NCI-H1092 treated with DMSO at 0.1 percent for 48 hours (cell line): ENCODE measurements around the gene ITPA.
"Not testable (repeated sequence)": the region's sequence is repeated elsewhere in the genome, so short reads cannot be mapped to it uniquely, and the experiment has no call there.

Source experiments
- DNase-seq: peaks from one replicate; lab custom pipeline; 2025; lab: John Stamatoyannopoulos, UW

ITPA gene

DNA sequence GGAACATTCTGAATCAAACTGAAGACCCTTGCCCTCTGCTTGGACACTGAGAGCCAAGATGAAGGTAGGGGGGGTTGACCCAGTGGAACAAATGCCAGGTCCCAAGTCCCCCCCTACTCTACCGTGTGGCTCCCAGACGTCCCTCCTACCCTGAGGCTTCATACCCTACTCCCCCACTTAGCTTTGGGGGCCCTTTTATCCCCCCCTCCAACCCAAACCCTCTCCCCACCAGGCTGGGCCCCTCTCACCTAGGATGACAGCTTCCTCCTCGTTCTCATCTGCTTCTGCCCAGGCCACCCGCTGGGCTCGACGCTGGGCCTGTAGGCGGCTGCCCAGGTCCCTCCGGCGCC is 6.4 kb upstream of the ITPA start:
- DNase-seq = no peak

DNA sequence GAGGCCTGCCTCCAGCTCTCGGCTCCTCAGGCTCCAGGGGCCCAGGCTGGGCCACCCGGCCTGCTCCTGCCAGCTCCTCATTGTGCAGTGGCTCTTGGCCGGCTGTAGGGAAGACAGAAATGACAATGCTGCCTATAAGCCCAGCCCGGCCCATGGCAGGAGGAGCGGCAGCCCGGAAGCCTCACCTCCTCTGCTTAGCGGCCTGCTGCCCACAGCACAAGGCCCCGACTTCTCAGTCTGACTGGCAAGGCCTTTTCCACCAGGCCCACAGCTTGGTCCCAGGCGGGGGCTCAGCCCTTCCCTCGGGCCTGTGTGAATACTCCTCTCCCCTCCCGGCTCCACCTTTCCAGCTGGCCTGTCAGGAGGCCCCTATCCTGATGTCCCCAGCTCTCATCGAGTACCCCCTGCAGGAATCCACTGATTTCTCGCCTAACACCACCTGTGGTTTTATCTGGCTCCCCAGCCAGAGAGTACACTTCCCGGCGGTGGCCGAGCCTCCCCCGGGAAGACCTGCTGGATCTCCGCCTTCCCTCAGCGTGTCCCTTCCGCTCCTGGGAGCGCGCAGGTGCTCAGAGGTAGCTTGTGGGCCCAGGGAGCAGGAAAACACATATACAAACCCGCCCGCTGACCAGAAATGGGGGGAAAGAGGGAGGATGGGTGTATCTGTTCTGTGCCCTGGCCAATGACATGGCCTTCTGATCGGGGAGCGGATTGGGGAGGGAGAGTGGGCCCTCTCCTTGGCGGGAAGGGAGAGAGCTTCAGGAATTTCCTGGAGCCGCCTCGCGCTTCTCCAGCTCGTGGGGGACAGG is 5.8 kb upstream of the ITPA start:
- peak; percentile 66 for DNase-seq

DNA sequence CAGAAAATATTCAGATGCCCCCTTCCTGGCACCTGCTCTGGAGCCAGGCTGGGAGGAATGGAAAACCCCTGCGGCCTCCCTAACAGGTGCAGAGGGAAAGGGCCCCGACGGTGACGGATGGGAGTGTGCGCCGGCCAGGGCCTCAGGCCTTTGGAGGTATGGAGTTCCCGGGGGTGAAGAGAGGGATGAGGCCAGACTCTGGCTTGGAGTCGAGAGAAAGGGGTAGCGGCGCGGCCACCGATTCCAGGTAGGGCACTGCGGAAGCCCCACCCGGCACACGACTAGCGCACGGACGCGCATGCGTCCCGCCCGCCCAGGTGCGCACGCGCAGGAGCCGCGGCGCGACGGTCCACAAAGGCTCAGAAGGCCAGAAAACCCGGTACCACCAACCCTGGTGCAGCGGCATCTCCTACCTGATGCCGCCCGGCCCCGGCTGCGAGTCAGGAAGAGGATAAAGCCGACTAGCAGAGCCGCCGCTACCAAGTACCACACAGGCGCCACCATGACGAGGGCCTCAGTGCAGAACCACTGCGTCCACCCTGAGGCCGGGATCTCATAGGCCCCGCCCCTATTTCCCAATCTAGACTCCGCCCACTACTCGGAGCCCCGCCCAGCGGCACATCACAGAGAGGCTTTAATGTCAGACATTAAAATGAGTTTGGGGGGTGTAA is 5.0 kb upstream of the ITPA start, which contains the start of gene DDRGK1:
Gene DDRGK1 (minus strand): TSS at position 559 of the 671 bp plus-strand sequence. CDS start 55 bp downstream, at position 504.
- DNase-seq = peak; percentile 92

DNA sequence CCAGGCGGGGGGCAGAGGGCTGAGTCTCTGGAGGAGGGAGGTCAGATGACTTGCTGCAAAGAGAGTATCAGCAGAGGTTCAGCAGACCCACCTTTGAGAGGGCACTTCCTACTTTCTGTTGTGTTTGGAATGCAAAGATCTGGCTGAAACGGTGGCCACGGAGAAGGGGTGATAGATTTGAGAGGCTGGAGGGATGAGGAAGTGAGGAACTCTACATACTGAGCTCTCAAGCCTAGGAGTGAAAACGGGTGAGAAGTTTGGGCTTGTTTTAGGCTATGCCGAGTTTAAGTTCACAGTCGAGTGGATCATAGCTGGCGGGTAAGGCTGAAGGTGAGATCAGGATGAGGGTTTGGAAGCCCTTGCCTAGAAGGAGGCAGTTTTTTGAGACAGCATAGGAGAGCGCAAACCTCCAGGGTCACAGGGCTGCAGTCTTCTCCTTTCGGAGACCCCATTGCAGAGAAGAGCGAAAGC is 477 bp upstream of the ITPA start:
- no peak for DNase-seq

DNA sequence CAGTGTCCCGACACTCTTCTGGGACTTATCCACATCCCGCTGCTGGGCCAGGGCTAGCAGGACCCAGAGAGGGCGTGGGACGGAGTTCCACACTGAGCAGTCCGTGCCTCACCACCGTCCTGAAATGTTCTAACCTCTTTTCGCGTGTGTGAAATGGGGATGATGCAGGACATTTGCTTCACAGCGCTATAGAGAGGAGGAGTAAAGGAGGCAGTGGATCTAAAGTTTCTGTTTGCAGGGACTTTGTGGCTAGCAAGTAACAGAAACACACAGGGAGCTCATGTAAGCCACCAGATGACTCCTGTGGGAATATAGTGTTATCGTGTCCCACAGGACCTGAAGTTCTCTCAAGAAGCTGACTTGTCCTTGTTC is 634 bp downstream of the ITPA start:
- no peak for DNase-seq

DNA sequence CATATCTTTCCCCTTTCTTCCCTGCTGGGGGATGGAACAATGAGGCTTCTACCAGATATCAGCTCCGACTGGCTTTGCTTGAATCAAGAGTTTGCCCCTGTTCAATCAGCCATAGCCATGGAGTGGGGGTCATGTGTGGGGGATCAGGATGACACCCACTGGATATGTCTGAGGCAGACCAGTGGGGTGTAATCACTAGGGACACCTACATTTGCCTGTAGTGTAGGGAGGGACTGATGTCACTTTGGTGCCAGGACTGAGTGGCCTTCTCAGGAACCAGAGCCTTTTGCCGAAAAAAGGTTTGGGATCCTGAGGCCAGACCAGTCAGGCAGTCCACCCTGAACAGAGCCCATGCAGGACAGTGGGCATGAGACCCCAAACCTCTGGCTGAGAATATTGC is 1.0 kb downstream of the ITPA start:
- no peak for DNase-seq

DNA sequence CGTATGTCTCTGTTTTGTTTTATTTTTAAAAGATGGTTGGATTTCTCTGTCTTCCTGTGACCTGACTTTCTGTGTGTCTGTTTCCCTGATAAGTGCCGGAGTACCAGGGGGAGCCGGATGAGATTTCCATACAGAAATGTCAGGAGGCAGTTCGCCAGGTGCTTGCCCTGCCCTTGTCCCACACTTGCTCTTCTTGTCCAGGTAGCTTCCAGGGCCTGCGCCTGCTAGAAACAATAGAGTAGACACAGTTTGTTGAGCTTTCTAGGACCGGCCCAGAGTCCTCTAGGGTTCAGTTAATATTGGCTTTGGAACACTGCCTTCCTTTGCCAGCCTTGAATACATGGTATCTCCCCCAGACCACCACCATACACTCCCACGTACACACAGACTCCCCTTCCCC is 3.9 kb downstream of the ITPA start:
- DNase-seq = no peak

DNA sequence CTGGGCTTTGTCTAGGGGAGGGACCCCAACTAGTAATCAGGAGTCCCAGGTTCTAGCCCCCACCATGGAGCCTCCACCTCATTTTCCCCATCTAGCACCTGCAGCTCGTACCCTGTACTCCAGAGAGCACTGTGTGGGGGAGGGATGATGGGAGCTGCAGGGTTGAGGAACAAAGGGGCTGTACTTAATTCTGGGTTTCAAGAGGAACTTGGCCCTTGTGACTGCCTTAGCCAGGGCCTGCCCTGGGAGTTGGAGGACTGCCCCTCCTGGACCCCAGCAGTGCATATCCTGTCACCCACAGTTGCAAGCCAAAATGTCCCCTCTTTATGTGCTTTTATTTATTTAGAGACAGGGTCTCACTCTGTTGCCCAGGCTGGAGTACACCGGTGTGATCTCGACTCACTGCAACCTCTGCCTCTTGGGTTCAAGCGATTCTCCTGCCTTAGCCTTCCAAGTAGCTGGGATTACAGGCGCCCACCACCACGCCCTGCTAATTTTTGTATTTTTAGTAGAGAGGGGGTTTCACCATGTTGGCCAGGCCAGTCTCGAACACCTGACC is 6.1 kb downstream of the ITPA start:
- DNase-seq = not testable (repeated sequence)

DNA sequence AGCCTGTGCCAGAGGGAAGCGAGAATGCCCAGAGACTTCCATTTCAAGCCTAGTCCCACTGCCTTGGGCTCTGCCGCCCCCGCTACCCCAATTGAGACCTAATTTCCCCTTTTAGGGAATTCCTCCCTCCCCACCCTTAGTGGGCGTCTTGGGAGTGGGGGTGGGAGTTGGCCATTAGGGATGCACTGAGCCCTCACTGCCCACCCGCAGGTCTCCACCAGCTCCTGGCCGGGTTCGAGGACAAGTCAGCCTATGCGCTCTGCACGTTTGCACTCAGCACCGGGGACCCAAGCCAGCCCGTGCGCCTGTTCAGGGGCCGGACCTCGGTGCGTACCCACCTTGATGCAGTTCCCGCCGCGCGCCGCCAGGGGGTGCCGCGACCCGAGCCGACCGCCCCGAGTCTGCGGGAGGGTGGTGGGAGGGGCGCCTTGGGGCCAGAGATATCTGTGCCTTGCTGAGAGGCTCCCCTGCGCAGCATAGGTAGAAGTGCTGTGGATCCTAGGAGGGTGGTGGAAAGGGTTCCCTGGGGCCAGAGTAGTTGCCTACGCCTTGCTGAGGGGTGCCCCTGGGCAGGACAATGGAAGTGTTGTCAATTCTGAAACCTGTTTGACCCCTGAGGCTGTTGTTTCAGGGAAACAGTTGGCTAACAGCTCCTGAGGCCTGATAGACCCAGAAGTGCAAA is 9.2 kb downstream of the ITPA start:
- DNase-seq = peak; percentile 59

DNA sequence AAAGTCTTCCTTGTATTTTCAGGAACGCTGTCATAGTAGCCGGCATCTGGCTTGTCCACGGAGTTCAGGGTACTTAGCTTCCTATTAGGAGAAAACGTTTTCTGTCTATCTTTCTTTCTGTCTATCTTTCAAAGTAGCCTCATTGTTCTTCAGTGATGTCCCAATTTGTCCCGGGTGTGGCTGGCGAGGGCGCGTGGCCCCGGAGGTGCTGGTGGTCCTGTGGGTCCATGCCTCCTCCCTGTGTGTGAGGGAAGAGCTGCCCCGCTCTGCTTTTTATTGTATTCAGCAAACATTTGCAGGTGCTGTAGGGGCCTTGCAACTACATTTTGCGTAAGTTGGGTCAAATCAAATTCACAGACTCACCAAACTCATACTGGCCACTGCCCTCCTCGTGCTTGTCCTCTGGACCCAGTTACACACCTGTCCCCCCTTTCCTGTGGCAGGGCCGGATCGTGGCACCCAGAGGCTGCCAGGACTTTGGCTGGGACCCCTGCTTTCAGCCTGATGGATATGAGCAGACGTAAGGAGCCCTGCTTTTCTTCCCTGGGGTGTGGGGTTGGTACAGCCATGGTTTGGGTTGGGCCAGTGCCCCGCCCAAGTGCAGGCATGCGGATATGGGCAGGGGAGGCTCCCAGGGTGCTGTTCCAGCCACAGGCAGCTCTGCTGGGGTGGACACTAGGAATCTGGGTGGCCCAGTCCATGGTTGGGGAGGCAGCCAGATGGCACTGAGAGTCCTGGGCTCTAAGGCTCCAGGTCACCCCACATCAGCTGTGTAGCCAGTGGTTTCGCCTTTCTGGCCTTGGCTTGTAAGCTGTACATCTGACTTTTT is 12.3 kb downstream of the ITPA start:
- DNase-seq = peak; percentile 30

DNA sequence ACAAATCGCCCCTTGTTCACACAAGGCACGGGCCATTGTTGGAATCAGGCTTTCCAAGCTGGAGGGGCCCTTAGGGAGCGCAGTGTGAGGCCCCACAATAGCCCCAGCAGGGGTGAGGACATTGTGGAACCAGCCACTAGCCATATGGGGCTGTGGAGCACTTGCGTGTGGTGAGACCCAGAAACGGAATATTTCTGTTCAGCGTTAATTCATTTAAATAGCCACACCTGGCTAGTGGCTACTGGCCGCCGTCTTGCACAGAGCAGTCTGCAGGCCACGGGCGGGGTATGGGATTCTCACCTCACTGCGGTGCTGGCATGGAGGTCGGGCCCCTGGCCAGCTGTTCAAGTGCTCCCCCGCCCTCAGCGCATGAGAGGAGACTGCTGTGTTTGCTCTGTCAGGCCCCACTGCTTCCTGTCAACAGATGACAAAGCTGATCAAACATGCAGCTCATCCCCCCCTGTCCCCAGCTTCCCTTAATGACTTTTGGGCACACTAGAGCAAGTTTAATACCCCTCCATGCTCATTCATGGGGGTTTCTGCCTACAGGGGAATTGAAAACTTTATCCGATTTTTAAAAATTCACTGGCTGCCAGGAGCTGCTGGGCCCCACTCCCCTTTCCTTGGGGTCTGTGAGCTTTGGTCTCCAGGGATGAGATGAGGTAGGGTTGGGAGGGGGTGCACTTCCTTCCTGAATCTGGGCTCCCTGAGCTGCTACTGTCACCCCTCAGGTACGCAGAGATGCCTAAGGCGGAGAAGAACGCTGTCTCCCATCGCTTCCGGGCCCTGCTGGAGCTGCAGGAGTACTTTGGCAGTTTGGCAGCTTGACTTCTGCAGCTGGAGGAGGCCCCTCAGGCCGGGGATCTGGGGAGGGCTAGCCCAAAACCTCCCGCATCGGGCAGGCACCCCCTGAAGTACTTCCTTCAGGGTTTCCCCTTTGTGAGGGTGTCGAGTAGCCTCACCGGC is 13.6 kb downstream of the ITPA start:
- DNase-seq = peak; percentile 98

DNA sequence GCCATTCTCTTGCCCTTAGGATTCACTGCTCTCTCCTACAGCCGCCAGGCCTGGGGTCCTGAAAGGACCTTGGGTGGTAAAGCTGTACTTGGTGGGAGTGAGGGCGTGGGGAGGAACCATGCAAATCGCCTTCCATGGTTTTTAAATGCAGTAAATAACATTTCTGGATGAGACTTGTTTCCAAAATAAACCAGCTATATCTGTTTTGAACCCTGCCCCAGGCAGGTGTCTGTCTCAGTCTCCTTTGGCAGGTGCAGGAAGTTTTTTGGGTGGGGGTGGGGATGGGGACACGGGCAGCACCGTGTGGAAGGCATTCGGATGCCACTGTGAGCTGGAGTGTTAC is 14.3 kb downstream of the ITPA start:
- DNase-seq = no peak

DNA sequence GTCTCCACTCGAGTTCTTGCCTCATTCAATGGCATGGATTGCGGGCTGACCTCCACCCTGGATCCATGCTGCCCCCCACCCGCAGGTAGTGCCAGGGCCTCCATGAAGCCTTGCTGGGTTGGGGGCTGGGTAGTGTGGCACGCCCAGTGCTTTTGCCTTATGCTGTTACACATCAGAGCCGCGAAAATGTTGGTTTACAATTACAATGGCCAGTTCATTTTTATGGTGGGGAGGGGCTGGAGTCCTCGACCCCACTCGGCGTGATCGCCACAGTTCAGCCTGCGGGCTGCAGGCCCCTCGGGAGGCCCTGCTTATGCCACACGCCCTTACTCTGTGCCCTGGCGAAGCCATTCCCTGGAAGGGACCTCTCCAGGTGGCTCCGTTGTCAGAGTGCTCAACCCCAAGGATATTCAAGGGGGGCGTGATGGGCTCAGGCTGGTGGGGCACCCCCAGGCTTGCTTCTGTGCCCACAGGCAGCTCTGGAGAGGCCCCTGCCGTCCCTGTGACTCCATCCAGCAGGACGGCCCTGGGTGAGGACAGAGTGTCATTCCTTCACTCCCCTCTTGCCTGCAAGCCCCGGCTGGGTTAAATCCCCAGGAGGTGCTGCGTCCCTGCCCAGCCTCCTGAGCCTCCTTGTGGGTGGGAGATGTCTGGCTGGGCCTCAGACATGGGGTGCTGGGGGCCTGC is 14.8 kb downstream of the ITPA start:
- no peak for DNase-seq

DNA sequence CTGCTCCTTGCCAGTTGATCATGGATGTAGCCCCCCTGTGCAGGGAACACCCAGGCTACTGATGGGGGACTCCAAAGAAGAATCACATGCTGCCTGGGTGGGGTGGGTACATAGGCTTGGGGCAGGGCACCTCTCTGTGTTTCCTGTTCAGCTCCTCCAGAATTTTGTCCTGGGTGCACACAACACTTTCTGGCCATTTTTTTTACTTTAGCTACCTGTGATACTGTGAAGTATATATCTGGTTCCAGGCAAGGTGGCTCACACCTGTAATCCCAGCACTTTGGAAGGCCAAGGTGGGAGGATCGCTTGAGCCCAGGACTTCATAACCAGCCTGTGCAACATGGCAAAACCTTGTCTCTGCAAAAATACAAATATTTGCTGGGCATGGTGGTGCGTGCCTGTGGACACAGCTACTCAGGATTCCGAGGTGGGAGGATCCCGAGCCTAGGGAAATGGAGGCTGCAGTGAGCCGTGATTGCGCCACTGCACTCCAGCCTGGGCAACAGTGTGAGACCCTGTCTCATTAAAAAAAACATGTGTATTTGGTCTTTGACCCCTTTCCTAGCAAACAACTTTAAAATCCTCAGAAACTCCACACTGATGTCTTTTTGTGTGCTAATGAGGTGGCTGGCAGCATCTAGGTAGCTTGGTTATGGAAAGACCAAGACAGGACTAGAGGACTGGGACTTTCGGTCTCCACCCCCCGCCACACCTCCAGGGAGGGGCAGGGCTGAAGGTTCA is 15.6 kb downstream of the ITPA start:
- DNase-seq = no peak

DNA sequence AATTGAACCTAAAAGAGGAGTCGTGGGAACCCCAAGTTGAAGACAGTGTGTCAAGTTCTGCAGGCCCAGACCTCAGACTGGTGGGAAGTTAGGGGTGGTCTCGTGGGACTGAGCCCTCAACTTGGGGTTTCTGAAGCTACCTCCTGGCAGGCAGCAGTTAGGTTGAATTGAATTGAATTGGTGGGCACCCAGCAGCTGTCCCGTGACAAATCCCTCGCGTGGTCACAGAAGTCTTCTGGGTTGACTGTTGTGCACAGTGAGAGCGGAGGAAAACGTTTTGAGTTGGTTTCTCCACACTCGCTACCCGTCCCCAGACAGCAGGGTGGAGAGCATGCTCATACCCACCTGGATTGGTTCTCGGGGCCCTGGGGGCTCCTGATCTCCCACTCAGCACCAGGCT is 16.8 kb downstream of the ITPA start:
- DNase-seq = no peak

DNA sequence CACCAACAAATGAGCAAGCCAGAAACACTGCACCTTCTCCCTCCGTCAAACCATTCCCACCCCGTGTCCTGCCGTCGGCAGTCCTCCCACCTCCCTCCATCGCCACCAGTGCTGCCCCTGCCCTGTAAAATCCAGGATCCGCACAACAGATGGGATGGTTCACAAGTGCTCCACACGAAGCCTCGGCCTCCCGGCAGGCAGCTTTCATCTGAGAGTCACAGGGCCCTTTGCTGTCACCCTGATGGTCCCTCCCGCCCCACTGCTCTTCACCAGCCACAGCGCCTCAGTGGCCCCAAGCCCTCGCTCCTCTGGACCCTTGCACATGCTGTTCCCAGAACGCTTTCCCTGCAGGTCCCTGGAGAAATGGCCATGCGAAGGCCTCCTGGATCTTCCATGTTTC is 17.6 kb downstream of the ITPA start:
- DNase-seq = no peak

DNA sequence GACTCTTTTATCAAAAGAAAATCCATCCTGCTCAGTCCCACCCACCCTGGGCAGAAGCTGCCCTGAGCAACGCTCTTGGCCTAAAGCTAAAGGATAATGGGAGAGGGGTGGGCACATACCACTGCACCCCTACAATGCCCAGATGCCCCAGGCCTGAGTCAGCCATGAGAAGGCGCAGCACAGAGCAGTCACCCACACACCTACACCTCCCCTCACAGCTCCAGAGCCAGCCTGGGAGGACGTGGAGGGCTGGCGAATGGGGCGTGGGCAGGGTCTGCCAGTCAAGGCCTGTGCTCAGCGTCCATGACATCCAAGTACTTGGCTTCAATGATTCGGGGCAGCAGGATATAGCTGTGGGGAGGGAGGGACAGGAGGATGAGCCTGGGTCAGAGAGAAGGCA is 18.2 kb downstream of the ITPA start:
- no peak for DNase-seq

DNA sequence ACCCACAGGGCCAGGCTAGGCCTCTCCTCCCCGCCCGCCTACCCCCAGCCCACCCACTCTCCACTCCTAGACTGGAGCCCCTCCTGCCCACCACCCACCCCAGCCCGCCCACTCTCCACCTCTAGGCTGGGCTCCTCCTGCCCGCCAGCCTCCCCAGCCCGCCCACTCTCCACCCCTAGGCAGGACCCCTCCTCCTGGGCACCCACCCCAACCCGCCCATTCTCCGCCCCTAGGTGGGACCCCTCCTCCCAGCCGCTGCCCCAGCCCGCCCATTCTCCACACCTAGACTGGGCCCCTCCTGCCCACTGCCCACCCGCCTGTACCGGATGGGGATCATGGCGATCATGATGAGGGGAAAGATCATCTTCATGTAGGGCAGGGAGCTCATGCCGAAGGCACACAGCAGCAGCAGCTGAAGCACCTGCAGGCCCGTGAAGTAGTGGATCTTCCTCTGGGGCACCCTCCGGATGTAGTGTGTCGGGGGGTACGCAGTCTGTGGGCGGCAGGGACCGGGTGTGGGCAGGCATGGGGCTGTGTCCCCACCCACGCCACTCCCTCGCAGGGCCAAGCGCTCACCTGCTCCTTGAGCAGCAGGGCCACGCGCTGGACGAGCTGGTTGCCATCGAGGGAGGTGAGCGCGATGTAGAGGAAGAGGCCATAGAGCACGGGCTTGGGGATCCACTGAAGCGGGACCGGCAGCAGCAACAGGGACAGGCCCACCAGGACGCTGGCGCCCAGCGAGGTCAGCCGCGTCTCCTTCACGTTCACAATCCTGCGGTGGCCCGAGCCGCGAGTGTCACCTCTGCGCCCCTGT is 18.8 kb downstream of the ITPA start:
- DNase-seq = no peak

DNA sequence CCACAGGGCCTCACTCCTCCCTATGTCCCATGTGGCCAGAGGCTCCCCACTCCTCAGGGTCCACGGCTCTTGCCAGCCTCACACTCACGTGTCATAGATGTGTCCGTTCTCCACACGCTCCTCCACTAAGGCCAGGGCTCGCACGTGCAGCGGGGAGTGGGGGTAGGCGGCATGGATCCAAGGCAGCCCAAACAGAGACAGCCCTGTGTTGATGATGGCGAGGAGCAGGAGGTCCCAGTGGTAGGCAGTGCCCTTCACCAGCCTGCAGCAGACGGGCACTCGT is 19.4 kb downstream of the ITPA start:
- no peak for DNase-seq
